CD4-positive, alpha-beta T cell (primary cell): ENCODE measurements around the gene SLC12A3. TPM values are rescaled to one million over a fixed set of nuclear protein-coding genes. Genes with fewer than 3 reads are reported as not detected.
A peak's percentile ranks its signal among the peaks of the same experiment; 100 is the strongest.

Experiments used
- ATAC-seq: fragments of 200-7000 bp; cut with Tn5 transposase; one replicate; pipeline ENCODE4 v1.10.0; 2022; ENCODE audit warnings: mild to moderate bottlenecking; ENCODE audit not compliant: poor library complexity
- CTCF ChIA-PET: fragments of 350-600 bp; sonication (Branson Sonifier 250); formaldehyde crosslinking; loops from one replicate; lab custom pipeline; 2021; ENCODE audit warnings: antibody characterized with exemption, inconsistent platforms; lab: Charles Lee
- POLR2A ChIA-PET: fragments of 350-600 bp; sonication (Branson Sonifier 250); formaldehyde crosslinking; loops from one replicate; lab custom pipeline; 2021; ENCODE audit warnings: antibody characterized with exemption, inconsistent platforms; lab: Charles Lee
- DNase-seq, 14 experiments: peaks; one replicate each; pipeline ENCODE4 v3.0.0-alpha.2; 2013 to 2020; ENCODE audit warnings: mixed read lengths in 2 of 14
- H3K27ac ChIP-seq, 2 donors: one replicate each; pipeline versions ENCODE4 v1.5.1 to v1.7.0; 2013; ENCODE audit warnings: low read length in 2 of 2, low read depth in 1 of 2, mild to moderate bottlenecking in 1 of 2
- H3K27me3 ChIP-seq, 2 experiments: 1 replicate in 1 of 2; 2 replicates in 1 of 2; pipeline versions ENCODE4 v1.6.1 to v1.7.0; 2013; ENCODE audit warnings: low read length in 2 of 2, control low read depth in 1 of 2, mild to moderate bottlenecking in 1 of 2, moderate library complexity in 1 of 2; ENCODE audit not compliant: insufficient read depth in 2 of 2, control insufficient read depth in 1 of 2
- H3K36me3 ChIP-seq: one replicate; pipeline ENCODE4 v1.6.1; 2013; ENCODE audit warnings: low read length, control low read depth; ENCODE audit not compliant: insufficient read depth
- H3K4me1 ChIP-seq: one replicate; pipeline ENCODE4 v1.6.1; 2013; ENCODE audit warnings: low read length, control low read depth; ENCODE audit not compliant: insufficient read depth
- H3K4me3 ChIP-seq: one replicate; pipeline ENCODE4 v1.5.1; 2013; ENCODE audit warnings: mild to moderate bottlenecking, low read length, moderate library complexity
- H3K9me3 ChIP-seq, 2 experiments: 1 replicate in 1 of 2; 2 replicates in 1 of 2; pipeline versions ENCODE4 v1.6.1 to v1.7.0; 2013; ENCODE audit warnings: low read length in 2 of 2, mild to moderate bottlenecking in 2 of 2, control low read depth in 1 of 2, moderate library complexity in 1 of 2; ENCODE audit not compliant: control insufficient read depth in 1 of 2, insufficient read depth in 1 of 2
- H3K27ac Mint-ChIP-seq: one replicate; pipeline ENCODE4 v1.8.0; 2020; ENCODE audit warnings: mixed read lengths
- H3K27me3 Mint-ChIP-seq: one replicate; pipeline ENCODE4 v1.8.0; 2021; ENCODE audit warnings: mixed read lengths
- H3K36me3 Mint-ChIP-seq: one replicate; pipeline ENCODE4 v1.8.0; 2021; ENCODE audit warnings: low read depth, mixed read lengths
- H3K4me1 Mint-ChIP-seq: one replicate; pipeline ENCODE4 v1.8.0; 2021; ENCODE audit warnings: low read depth, mixed read lengths
- H3K4me3 Mint-ChIP-seq: one replicate; pipeline ENCODE4 v1.8.0; 2020; ENCODE audit warnings: mild to moderate bottlenecking, mixed read lengths
- H3K9me3 Mint-ChIP-seq: one replicate; pipeline ENCODE4 v1.8.0; 2020; ENCODE audit warnings: mixed read lengths
- intact Hi-C, 2 experiments: fragments of 100-400 bp; cut with DNase I in 1 of 2; cut with micrococcal nuclease in 1 of 2; formaldehyde crosslinking; loops; one replicate each; pipeline versions ENCODE4 v1.15.1 to v1.9.0; 2023 to 2025; cut with DNase I, micrococcal nuclease
- total RNA-seq, 174 experiments: library from RNA in 2 of 174; stranded (reverse) in 2 of 174; gene quantifications; one replicate each; pipeline ENCODE4 v1.2.3 and lab custom pipeline; 2021 to 2026
- TF ChIP-seq, protein P1 (sequence below): fragments of 200-600 bp; IDR thresholded peaks from one replicate; pipeline ENCODE4 v1.8.0; 2022; ENCODE audit warnings: antibody characterized with exemption, mild to moderate bottlenecking

The SLC12A3 gene
- total RNA-seq, 2 experiments from 2014 or later, result not detected

DNA sequence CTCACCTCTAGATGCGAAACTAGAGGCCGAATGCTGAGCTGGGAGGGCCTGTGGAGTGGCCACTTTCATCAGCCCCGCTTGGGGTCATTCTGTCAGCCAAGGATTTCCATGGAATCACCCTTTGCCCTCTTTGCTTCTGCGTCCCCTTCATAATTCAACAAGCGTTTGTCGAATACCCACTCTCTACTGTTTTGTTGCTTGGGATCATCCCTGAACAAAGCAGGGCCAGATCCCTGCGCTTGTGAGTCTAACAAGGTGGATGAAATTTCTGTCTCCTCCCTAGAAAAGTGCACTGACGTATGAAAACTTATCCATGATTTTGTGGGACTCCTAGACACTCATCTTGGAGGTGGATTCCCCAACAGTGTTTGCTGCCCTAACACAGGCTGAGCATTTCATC lies 3.3 kb upstream of the SLC12A3 start:
- H3K9me3 Mint-ChIP-seq, result no peaks in the 10 kb centered on the region
- H3K27ac Mint-ChIP-seq, result peak overlapping the region; percentile 10
- ChIA-PET CTCF (no interaction called here), POLR2A (no interaction called here)
- no peaks in the 10 kb centered on the region for H3K27me3 Mint-ChIP-seq
- H3K36me3 ChIP-seq, result no peaks in the 10 kb centered on the region
- H3K4me1 ChIP-seq, result peaks cover 67% of the 10 kb centered on the region
- no peaks in the 10 kb centered on the region for H3K27me3 ChIP-seq
- no peaks in the 10 kb centered on the region for H3K36me3 Mint-ChIP-seq
- no peak overlapping the region for H3K4me3 Mint-ChIP-seq
- no peak overlapping the region for H3K4me3 ChIP-seq
- intact Hi-C loops, result loop anchor here (10.0 kb wide), 2 partner anchors 183 to 223 kb away; no protein-coding TSS in a partner anchor
- DNase-seq (no peak), ATAC-seq (no peak)
- TF ChIP-seq, protein P1, sequence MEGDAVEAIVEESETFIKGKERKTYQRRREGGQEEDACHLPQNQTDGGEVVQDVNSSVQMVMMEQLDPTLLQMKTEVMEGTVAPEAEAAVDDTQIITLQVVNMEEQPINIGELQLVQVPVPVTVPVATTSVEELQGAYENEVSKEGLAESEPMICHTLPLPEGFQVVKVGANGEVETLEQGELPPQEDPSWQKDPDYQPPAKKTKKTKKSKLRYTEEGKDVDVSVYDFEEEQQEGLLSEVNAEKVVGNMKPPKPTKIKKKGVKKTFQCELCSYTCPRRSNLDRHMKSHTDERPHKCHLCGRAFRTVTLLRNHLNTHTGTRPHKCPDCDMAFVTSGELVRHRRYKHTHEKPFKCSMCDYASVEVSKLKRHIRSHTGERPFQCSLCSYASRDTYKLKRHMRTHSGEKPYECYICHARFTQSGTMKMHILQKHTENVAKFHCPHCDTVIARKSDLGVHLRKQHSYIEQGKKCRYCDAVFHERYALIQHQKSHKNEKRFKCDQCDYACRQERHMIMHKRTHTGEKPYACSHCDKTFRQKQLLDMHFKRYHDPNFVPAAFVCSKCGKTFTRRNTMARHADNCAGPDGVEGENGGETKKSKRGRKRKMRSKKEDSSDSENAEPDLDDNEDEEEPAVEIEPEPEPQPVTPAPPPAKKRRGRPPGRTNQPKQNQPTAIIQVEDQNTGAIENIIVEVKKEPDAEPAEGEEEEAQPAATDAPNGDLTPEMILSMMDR, result no peak
- peaks cover 31% of the 10 kb centered on the region for H3K4me1 Mint-ChIP-seq
- no peaks in the 10 kb centered on the region for H3K9me3 ChIP-seq
- no peak overlapping the region for H3K27ac ChIP-seq

DNA sequence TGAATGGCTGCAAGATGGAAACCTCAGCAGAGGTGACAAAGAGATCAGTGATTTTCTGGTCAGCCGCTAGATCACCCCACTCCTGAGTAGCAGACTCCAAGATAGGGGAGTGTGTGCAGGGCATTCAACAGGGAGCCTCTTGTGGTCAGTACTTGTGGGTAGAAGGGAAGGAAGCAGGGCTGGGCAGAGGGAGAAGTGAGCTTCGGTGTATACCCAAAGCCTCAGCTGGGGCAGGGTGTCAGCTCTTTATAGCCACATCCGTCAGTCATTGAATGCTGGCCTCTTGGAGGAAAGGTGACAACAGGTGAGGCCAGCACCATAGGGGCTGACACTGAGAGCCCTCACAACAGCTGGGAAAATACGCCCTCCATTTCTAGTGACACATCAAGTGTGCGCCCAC lies 2.2 kb upstream of the SLC12A3 start:
- Mint-ChIP-seq H3K4me1 (peaks cover 37% of the 10 kb centered on the region), H3K9me3 (no peaks in the 10 kb centered on the region), H3K27me3 (no peaks in the 10 kb centered on the region), H3K4me3 (no peak overlapping the region), H3K36me3 (no peaks in the 10 kb centered on the region), H3K27ac (peak overlapping the region; percentile 36)
- ChIA-PET CTCF (no interaction called here), POLR2A (interaction anchor here (1.2 kb wide), 1 partner anchor 69 kb away, joined by 3 read pairs; the partner anchor contains the start of gene HERPUD1)
- H3K36me3 ChIP-seq, result no peaks in the 10 kb centered on the region
- TF ChIP-seq, protein P1, result no peak
- H3K27ac ChIP-seq, result no peak overlapping the region
- DNase-seq, result peak in 2 of 14 experiments; percentile 39 to 56
- no peak for ATAC-seq
- H3K4me3 ChIP-seq, result no peak overlapping the region
- H3K4me1 ChIP-seq, result peaks cover 75% of the 10 kb centered on the region
- no peaks in the 10 kb centered on the region for H3K9me3 ChIP-seq
- intact Hi-C loops, result loop anchor here (10.0 kb wide), 2 partner anchors 182 to 222 kb away; no protein-coding TSS in a partner anchor
- H3K27me3 ChIP-seq, result no peaks in the 10 kb centered on the region

DNA sequence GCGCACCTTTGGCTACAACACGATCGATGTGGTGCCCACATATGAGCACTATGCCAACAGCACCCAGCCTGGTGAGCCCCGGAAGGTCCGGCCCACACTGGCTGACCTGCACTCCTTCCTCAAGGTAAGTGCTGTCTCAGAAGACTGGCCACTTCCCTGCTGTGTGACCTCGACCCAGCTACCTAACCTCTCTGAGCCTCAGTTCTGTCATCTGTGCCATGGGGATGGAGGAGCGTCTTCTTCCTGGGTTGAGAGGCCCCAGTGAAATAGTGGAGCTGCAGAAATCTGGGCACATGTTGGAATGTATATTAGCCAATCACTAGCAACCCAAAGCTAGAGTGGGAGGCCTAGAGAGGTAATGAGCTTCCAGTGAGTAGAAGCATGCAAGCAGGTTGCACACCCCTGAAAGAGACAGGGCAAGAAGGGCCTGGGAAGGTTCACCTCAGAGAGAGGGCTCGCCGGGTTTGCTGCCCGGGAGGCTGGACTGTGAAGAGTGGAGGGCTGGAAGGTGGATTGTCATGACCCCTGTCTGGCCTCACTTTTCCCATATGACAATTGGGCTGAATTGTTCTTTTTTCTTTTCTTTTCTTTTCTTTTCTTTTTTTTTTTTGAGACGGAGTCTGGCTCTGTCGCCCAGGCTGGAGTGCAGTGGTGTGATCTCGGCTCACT lies 521 bp downstream of the SLC12A3 start:
- intact Hi-C loops, result loop anchor here (5.0 to 10.0 kb wide), 4 partner anchors 67 to 302 kb away; partner anchors contain the start of gene HERPUD1 (in 2 of the 2)
- Histone ChIP-seq H3K4me1 (peaks cover 50% of the 10 kb centered on the region), H3K4me3 (no peak overlapping the region), H3K27ac (no peak overlapping the region), H3K27me3 (no peaks in the 10 kb centered on the region), H3K9me3 (no peaks in the 10 kb centered on the region), H3K36me3 (no peaks in the 10 kb centered on the region)
- Mint-ChIP-seq H3K4me3 (no peak overlapping the region), H3K9me3 (no peaks in the 10 kb centered on the region), H3K4me1 (peaks cover 27% of the 10 kb centered on the region), H3K27ac (no peak overlapping the region), H3K27me3 (no peaks in the 10 kb centered on the region), H3K36me3 (no peaks in the 10 kb centered on the region)
- ATAC-seq (no peak), DNase-seq (no peak)
- TF ChIP-seq, protein P1, result no peak
- ChIA-PET CTCF (interaction anchor here (0.7 kb wide), 1 partner anchor 589 kb away, joined by 3 read pairs; no protein-coding TSS in a partner anchor), POLR2A (no interaction called here)
